ENCODE data around the gene CSNK1G2.

The CSNK1G2 gene

GRCh38 chr19:2022289-2022688, 81.3 kb downstream of the CSNK1G2 start:
- DNase-seq: no peak

GRCh38 chr19:2026770-2027169, 85.8 kb downstream of the CSNK1G2 start:
- DNase-seq: no peak

DNA sequence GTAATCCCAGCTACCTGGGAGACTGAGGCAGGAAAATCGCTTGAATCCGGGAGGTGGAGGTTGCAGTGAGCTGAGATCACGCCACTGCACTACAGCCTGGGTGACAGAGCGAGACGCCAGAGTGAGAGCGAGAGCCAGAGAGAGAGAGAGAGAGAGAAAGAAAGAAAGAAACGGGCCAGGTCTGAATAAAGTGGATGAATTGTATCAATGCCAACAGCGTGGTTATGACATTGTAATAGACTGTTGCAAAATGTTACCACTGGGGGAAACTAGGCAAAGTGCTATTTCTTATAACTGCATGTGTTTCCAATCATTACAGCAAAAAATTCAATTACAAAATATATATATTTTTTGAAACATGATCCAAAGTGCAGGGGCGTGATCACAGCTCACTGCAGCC, 86.4 kb downstream of the CSNK1G2 start:
- no peak for DNase-seq

All from T-helper 2 cell (primary cell).